Stimulated activated CD4-positive, alpha-beta T cell treated with anti-CD3 and anti-CD28 coated beads, Interleukin-1b, Interleukin-23, amount 100 ng/mL, for 48 hours (primary cell): ENCODE data around the gene PFKL.

Source experiments
- DNase-seq: peaks from one replicate; pipeline ENCODE4 v3.0.0-alpha.2; 2020

PFKL gene

GRCh38 chr21:44299458-44300261 is at the start of gene PFKL:
TSS of gene PFKL (plus strand) at chr21:44300053. CDS start at chr21:44300106, 53 bp downstream.
- peak; percentile 73 for DNase-seq

GRCh38 chr21:44253832-44254710 is 45.8 kb upstream of the PFKL start:
- no peak for DNase-seq

- DNase-seq = no peak
Observed at GRCh38 chr21:44255511-44255981, 44.3 kb upstream of the PFKL start.

- no peak for DNase-seq
Observed at GRCh38 chr21:44258056-44258725, 41.7 kb upstream of the PFKL start.

GRCh38 chr21:44259082-44259705 is 40.7 kb upstream of the PFKL start:
- DNase-seq = no peak

GRCh38 chr21:44260066-44260465 is 39.8 kb upstream of the PFKL start:
- no peak for DNase-seq

GRCh38 chr21:44260791-44261631 is 38.8 kb upstream of the PFKL start:
- no peak for DNase-seq

- DNase-seq = no peak
Observed at GRCh38 chr21:44261675-44262295, 38.1 kb upstream of the PFKL start, which contains the start of gene DNMT3L. TSS of gene DNMT3L (minus strand) at chr21:44261897. CDS start at chr21:44261259, 638 bp downstream.

GRCh38 chr21:44262338-44263056 is 37.4 kb upstream of the PFKL start:
- DNase-seq = no peak

- no peak for DNase-seq
Observed at GRCh38 chr21:44263221-44263760, 36.6 kb upstream of the PFKL start.

GRCh38 chr21:44263768-44264167 is 36.1 kb upstream of the PFKL start:
- DNase-seq = no peak

- DNase-seq = no peak
Observed at GRCh38 chr21:44265734-44266270, 34.1 kb upstream of the PFKL start.

- DNase-seq = no peak
Observed at GRCh38 chr21:44267655-44268142, 32.2 kb upstream of the PFKL start.

- no peak for DNase-seq
Observed at GRCh38 chr21:44269090-44269489, 30.8 kb upstream of the PFKL start.

- DNase-seq = no peak
Observed at GRCh38 chr21:44271558-44272283, 28.1 kb upstream of the PFKL start.

GRCh38 chr21:44272284-44272858 is 27.5 kb upstream of the PFKL start:
- DNase-seq = no peak

- DNase-seq = no peak
Observed at GRCh38 chr21:44273046-44273445, 26.8 kb upstream of the PFKL start.

- no peak for DNase-seq
Observed at GRCh38 chr21:44275041-44275440, 24.8 kb upstream of the PFKL start.
